Endodermal cell (in vitro differentiated cells): ENCODE measurements around the gene UNC5B. TPM values are rescaled to one million over a fixed set of nuclear protein-coding genes. Genes with fewer than 3 reads are reported as not detected.

Experiments used
- DNase-seq: peaks from one replicate; pipeline ENCODE4 v3.0.0-alpha.2; 2017
- H3K27ac ChIP-seq: 2 replicates; pipeline ENCODE4 v1.5.1; 2013; ENCODE audit warnings: mild to moderate bottlenecking, low read depth, low read length, moderate library complexity
- H3K27me3 ChIP-seq: 2 replicates; pipeline ENCODE4 v1.6.1; 2013; ENCODE audit warnings: mild to moderate bottlenecking, low read length, moderate library complexity; ENCODE audit not compliant: insufficient read depth, control insufficient read depth, poor library complexity, severe bottlenecking
- H3K36me3 ChIP-seq: 2 replicates; pipeline ENCODE4 v1.7.0; 2013; ENCODE audit warnings: mild to moderate bottlenecking, low read length, moderate library complexity; ENCODE audit not compliant: control insufficient read depth, insufficient read depth
- H3K4me1 ChIP-seq: one replicate; pipeline ENCODE4 v1.7.0; 2013; ENCODE audit warnings: low read length; ENCODE audit not compliant: control insufficient read depth, insufficient read depth
- H3K4me3 ChIP-seq: 2 replicates; pipeline ENCODE4 v1.5.1; 2013; ENCODE audit warnings: mild to moderate bottlenecking, low read length, moderate library complexity
- H3K9ac ChIP-seq: 2 replicates; pipeline ENCODE4 v1.6.1; 2013; ENCODE audit warnings: mild to moderate bottlenecking, low read length, moderate library complexity; ENCODE audit not compliant: poor library complexity, severe bottlenecking; ENCODE audit errors: extremely low read depth
- H3K9me3 ChIP-seq: 2 replicates; pipeline ENCODE4 v1.6.1; 2013; ENCODE audit warnings: mild to moderate bottlenecking, low read length, moderate library complexity; ENCODE audit not compliant: control insufficient read depth
- H3K27ac Mint-ChIP-seq: 2 replicates; pipeline ENCODE4 v1.8.0; 2020; ENCODE audit warnings: mixed read lengths
- H3K27me3 Mint-ChIP-seq: 2 replicates; pipeline ENCODE4 v1.8.0; 2021; ENCODE audit warnings: mild to moderate bottlenecking, mixed read lengths; ENCODE audit not compliant: insufficient read depth
- H3K36me3 Mint-ChIP-seq: 2 replicates; pipeline ENCODE4 v1.8.0; 2020; ENCODE audit warnings: low read depth, mixed read lengths
- H3K4me1 Mint-ChIP-seq: 2 replicates; pipeline ENCODE4 v1.8.0; 2020; ENCODE audit warnings: mixed read lengths
- H3K4me3 Mint-ChIP-seq: 2 replicates; pipeline ENCODE4 v1.8.0; 2020; ENCODE audit warnings: mild to moderate bottlenecking, moderate library complexity, mixed read lengths
- H3K9me3 Mint-ChIP-seq: 2 replicates; pipeline ENCODE4 v1.8.0; 2020; ENCODE audit warnings: mild to moderate bottlenecking, mixed read lengths
- CTCF ChIP-seq: fragments of 200-600 bp; sonication (generic); conservative IDR thresholded peaks from 2 replicates; pipeline ENCODE4 v1.5.0; 2021; ENCODE audit warnings: antibody characterized with exemption, mild to moderate bottlenecking
- WGBS, 2 experiments: methylation state at CpG; one replicate each; pipeline versions ENCODE4 v1.1.5 to v1.1.7; 2013; ENCODE audit warnings: missing lambda C conversion rate in 2 of 2, mixed read lengths in 1 of 2; ENCODE audit not compliant: insufficient coverage in 1 of 2, insufficient read length in 1 of 2; 5-methylcytosine and 5-hydroxymethylcytosine counted together
- total RNA-seq, 2 donors: library from RNA; stranded (reverse); fragmentation: NEBNext Ultra II Directional in 1 of 2; extraction: Animal tissue kit (Norgen Biotek cat#: 25700) in 1 of 2; gene quantifications; 2 replicates in 1 of 2; 3 replicates in 1 of 2; pipeline ENCODE4 v1.2.1, GENCODE V29; 2021

Gene UNC5B
- total RNA-seq, 2 donors from 2014 or later: 9.7 to 14.5 TPM

GRCh38 chr10:71309919-71310318 is 97.5 kb downstream of the UNC5B start:
- H3K36me3 ChIP-seq: no peaks in the 10 kb centered on the region
- no peak for DNase-seq
- H3K4me1 ChIP-seq: peaks cover 11% of the 10 kb centered on the region
- no peak overlapping the region for H3K9ac ChIP-seq
- H3K27ac ChIP-seq: no peak overlapping the region
- H3K4me3 ChIP-seq: no peak overlapping the region
- WGBS, 2 experiments: 43 to 69% methylated on average over 2 to 3 of the region's 3 CpGs
- H3K4me3 Mint-ChIP-seq: no peak overlapping the region
- H3K9me3 ChIP-seq: no peaks in the 10 kb centered on the region
- H3K36me3 Mint-ChIP-seq: no peaks in the 10 kb centered on the region
- peaks cover 15% of the 10 kb centered on the region for H3K4me1 Mint-ChIP-seq
- no peak for TF ChIP-seq CTCF
- H3K27me3 Mint-ChIP-seq: peaks cover 13% of the 10 kb centered on the region
- no peaks in the 10 kb centered on the region for H3K9me3 Mint-ChIP-seq
- H3K27me3 ChIP-seq: no peaks in the 10 kb centered on the region
- H3K27ac Mint-ChIP-seq: no peak overlapping the region

DNA sequence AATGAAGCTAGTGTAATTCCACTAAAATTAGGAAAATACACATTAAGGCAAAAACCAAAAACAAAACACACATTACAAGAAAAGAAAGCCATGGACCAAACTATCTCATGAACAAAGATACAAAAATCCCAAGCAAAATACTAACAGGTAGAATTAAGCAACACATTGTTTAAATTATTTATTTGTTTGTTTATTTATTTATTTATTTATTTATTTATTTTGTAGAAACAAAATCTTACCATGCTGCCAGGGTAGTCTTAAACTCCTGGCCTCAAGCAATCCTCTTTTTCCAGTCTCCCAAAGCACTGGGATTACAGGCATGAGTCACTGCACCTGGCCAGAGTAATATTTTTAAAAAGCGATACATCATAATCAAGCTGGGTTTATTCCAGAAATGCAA is 99.8 kb downstream of the UNC5B start:
- H3K27ac ChIP-seq: no peak overlapping the region
- Mint-ChIP-seq H3K9me3 (no peaks in the 10 kb centered on the region), H3K4me3 (no peak overlapping the region), H3K4me1 (peaks cover 20% of the 10 kb centered on the region), H3K27me3 (peaks cover 13% of the 10 kb centered on the region), H3K36me3 (no peaks in the 10 kb centered on the region), H3K27ac (no peak overlapping the region)
- H3K4me3 ChIP-seq: no peak overlapping the region
- peaks cover 11% of the 10 kb centered on the region for H3K4me1 ChIP-seq
- WGBS, 2 experiments: 100% methylated on average over 1 of the region's 1 CpG; no CpG with 5 or more reads in 1 of the 2 experiments
- H3K27me3 ChIP-seq: no peaks in the 10 kb centered on the region
- DNase-seq: no peak
- H3K36me3 ChIP-seq: no peaks in the 10 kb centered on the region
- H3K9ac ChIP-seq: no peak overlapping the region
- no peak for TF ChIP-seq CTCF
- no peaks in the 10 kb centered on the region for H3K9me3 ChIP-seq

DNA sequence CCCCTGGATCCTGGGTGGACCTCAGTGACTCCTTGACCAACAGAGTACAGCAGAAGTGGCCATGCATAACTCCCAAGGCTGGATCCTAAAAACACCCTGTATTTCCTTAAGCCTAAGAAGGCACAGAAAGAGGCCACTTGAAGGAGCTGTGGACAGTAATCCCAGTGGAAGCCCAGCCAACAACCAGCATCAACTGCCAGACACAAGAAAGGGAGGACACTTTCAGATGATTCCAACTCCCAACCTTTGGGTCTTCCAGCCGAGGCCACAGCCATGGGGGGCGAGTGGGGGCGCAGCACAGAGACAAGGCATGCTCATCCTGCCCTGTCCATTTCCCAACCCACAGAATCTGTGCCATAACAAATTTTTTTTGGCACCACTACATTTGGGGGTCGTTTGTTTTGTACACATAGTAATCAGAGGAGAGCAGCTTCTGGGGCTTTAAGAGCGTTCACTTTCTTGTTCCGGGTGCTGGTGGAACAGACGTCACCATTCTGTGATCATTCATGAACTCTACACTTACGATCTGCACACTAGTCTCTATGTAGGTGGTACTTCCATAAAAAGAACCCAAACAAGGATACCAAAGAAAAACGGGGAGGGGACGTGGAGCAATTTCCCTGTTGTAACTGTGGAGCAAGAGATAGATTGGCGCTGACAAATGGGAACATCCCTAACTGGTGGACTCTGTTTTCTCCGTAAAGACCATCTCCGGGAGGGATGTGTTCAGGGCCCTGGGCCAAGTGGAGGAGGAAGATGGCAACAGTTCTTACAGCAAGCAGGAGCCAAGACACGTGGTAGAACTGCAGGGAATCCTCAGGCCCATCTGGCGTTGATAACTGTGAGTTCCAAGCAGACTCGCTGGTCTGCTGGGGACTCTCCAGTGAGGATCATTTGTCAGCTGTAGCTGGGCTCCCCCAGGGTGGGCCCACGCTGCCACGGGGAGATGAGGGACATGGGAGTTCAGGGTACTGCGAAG is 100.7 kb downstream of the UNC5B start:
- 83 to 87% methylated on average over 13 to 19 of the region's 19 CpGs for WGBS, 2 experiments
- Mint-ChIP-seq H3K4me3 (no peak overlapping the region), H3K36me3 (no peaks in the 10 kb centered on the region), H3K27me3 (peaks cover 13% of the 10 kb centered on the region), H3K27ac (no peak overlapping the region), H3K4me1 (peaks cover 20% of the 10 kb centered on the region), H3K9me3 (no peaks in the 10 kb centered on the region)
- Histone ChIP-seq H3K36me3 (no peaks in the 10 kb centered on the region), H3K9ac (no peak overlapping the region), H3K9me3 (no peaks in the 10 kb centered on the region), H3K27me3 (no peaks in the 10 kb centered on the region), H3K4me1 (peaks cover 11% of the 10 kb centered on the region), H3K27ac (no peak overlapping the region), H3K4me3 (no peak overlapping the region)
- TF ChIP-seq CTCF: no peak
- no peak for DNase-seq
